ENCODE data around the gene CPNE7.

The CPNE7 gene

GRCh38 chr16:89641458-89642119, 66.0 kb downstream of the CPNE7 start:
- Mint-ChIP-seq H3K4me1 (peaks cover 5% of the 10 kb centered on the region), H3K36me3 (ENCODE audit: low read depth) (peaks cover 15% of the 10 kb centered on the region), H3K27me3 (ENCODE audit: low read depth) (no peaks in the 10 kb centered on the region), H3K27ac (peak overlapping the region in 1 of 3 experiments; percentile 47), H3K4me3 (no peak overlapping the region), H3K9me3 (no peaks in the 10 kb centered on the region)
- TF ChIP-seq CTCF (IDR thresholded peaks at IDR 0.05; ENCODE audit: unreplicated experiment in 3 of 3), result no peak

GRCh38 chr16:89642574-89642973, 67.0 kb downstream of the CPNE7 start:
- Mint-ChIP-seq H3K4me3 (no peak overlapping the region), H3K27ac (no peak overlapping the region), H3K9me3 (no peaks in the 10 kb centered on the region), H3K4me1 (peaks cover 5% of the 10 kb centered on the region), H3K36me3 (ENCODE audit: low read depth) (peaks cover 15% of the 10 kb centered on the region), H3K27me3 (ENCODE audit: low read depth) (no peaks in the 10 kb centered on the region)
- TF ChIP-seq CTCF (IDR thresholded peaks at IDR 0.05; ENCODE audit: unreplicated experiment in 3 of 3), result no peak

- Mint-ChIP-seq H3K9me3 (no peaks in the 10 kb centered on the region), H3K27me3 (ENCODE audit: low read depth) (no peaks in the 10 kb centered on the region), H3K27ac (no peak overlapping the region), H3K36me3 (ENCODE audit: low read depth) (peaks cover 18% of the 10 kb centered on the region), H3K4me1 (peaks cover 5% of the 10 kb centered on the region), H3K4me3 (no peak overlapping the region)
- no peak for TF ChIP-seq CTCF (IDR thresholded peaks at IDR 0.05; ENCODE audit: unreplicated experiment in 3 of 3)
Observed at GRCh38 chr16:89643769-89644300, 68.3 kb downstream of the CPNE7 start.

- no peak overlapping the region for H3K4me3 Mint-ChIP-seq
- H3K9me3 Mint-ChIP-seq, result no peaks in the 10 kb centered on the region
- peaks cover 25% of the 10 kb centered on the region for H3K36me3 Mint-ChIP-seq (ENCODE audit: low read depth)
- no peak for TF ChIP-seq CTCF (IDR thresholded peaks at IDR 0.05; ENCODE audit: unreplicated experiment in 3 of 3)
- H3K27ac Mint-ChIP-seq, result no peak overlapping the region
- no peaks in the 10 kb centered on the region for H3K27me3 Mint-ChIP-seq (ENCODE audit: low read depth)
- H3K4me1 Mint-ChIP-seq, result peaks cover 5% of the 10 kb centered on the region
Observed at GRCh38 chr16:89645122-89645521, 69.6 kb downstream of the CPNE7 start.

- H3K4me3 Mint-ChIP-seq, result no peak overlapping the region
- H3K27me3 Mint-ChIP-seq (ENCODE audit: low read depth), result no peaks in the 10 kb centered on the region
- no peak overlapping the region for H3K27ac Mint-ChIP-seq
- H3K36me3 Mint-ChIP-seq (ENCODE audit: low read depth), result peaks cover 28% of the 10 kb centered on the region
- H3K4me1 Mint-ChIP-seq, result no peaks in the 10 kb centered on the region
- H3K9me3 Mint-ChIP-seq, result no peaks in the 10 kb centered on the region
- TF ChIP-seq CTCF (IDR thresholded peaks at IDR 0.05; ENCODE audit: unreplicated experiment in 3 of 3), result no peak
Observed at GRCh38 chr16:89646270-89646669, 70.7 kb downstream of the CPNE7 start.

All from nephron (organoid).